SK-N-SH (cell line): ENCODE measurements around the gene C3AR1.

Experiments
- CHD2 ChIP-seq: fragments of 150-350 bp; IDR thresholded peaks from 2 replicates; pipeline ENCODE4 v1.6.1; 2018; ENCODE audit warnings: low read length; ENCODE audit not compliant: partially characterized antibody
- EZH2phosphoT487 ChIP-seq: fragments of 200-600 bp; sonication (generic); IDR thresholded peaks from 2 replicates; pipeline ENCODE4 v1.6.1; 2017; ENCODE audit warnings: low read depth, mixed run types, mild to moderate bottlenecking, antibody characterized with exemption, moderate library complexity, borderline replicate concordance
- FOXJ3 ChIP-seq: sonication (generic); formaldehyde crosslinking; IDR thresholded peaks from 2 replicates; pipeline ENCODE4 v1.5.1; 2020; ENCODE audit warnings: mild to moderate bottlenecking, missing genetic modification reagents
- GATA2 ChIP-seq: sonication (generic); formaldehyde crosslinking; IDR thresholded peaks from 2 replicates; pipeline ENCODE4 v1.5.0; 2020; ENCODE audit warnings: mild to moderate bottlenecking, missing genetic modification reagents
- POLR2AphosphoS5 ChIP-seq: IDR thresholded peaks from 2 replicates; pipeline ENCODE4 v1.6.1; 2012; ENCODE audit warnings: low read depth, low read length
- RAD21 ChIP-seq: IDR thresholded peaks from 2 replicates; pipeline ENCODE4 v1.6.1; 2012; ENCODE audit warnings: mild to moderate bottlenecking, low read length
- RCOR1 ChIP-seq: fragments of 150-350 bp; IDR thresholded peaks from 2 replicates; pipeline ENCODE4 v1.6.1; 2017; ENCODE audit warnings: antibody characterized with exemption, low read length
- YY1 ChIP-seq: IDR thresholded peaks from 2 replicates; pipeline ENCODE4 v1.4.0; 2012; ENCODE audit warnings: low read depth, mild to moderate bottlenecking
- TF ChIP-seq, protein P1 (sequence below): fragments of 200-600 bp; sonication (generic); IDR thresholded peaks from 2 replicates; pipeline ENCODE4 v1.6.1; 2017; ENCODE audit warnings: antibody characterized with exemption, mild to moderate bottlenecking, moderate library complexity
- TF ChIP-seq, protein P2 (sequence below): IDR thresholded peaks from 2 replicates; pipeline ENCODE4 v1.6.1; 2012; ENCODE audit warnings: mild to moderate bottlenecking, low read depth, low read length, moderate library complexity

DNA sequence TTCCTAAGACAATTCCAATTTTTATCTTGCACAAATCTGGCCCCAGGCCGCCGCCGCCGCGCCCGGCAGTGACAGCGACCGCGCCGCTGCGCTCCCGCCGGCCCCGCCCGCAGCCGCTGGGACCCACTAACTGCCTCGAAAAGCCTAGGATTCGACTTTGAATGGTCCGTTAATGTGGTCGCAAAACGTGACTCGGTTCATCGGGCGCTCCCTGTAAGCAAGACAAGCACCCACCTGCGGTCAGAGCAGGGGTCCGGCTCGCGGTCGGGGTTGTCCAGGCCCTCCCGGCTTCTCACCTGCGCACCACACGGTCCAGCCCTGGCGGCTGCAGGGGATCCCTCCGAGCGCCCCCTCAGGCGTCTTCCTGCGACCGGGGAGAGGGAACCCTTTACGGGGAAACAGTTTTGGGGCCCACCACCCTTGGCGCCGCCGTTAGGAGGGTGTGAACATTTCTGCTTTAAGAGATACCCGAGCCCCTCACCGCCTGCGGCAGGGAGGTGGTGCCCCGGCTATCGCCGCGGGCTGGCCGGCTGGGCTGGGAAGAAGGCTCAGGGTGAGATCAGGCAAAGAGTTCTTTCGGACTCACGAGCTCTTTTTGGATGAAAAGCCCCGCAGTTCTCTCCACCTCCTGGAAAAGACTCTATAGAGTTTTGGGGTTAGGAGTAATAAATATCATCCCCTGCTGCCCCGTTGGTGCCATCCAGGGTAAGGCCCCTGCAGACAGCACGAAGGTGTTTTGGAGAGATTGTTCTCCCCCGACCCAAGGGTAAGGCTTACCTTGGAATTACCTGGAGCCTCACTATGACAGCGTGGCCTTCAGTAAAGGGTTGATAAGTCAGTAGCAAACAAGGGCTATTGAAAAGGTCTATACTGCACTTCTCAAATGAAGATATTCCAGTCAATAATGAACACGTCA is 47.2 kb downstream of the C3AR1 start:
- TF ChIP-seq, protein P1, sequence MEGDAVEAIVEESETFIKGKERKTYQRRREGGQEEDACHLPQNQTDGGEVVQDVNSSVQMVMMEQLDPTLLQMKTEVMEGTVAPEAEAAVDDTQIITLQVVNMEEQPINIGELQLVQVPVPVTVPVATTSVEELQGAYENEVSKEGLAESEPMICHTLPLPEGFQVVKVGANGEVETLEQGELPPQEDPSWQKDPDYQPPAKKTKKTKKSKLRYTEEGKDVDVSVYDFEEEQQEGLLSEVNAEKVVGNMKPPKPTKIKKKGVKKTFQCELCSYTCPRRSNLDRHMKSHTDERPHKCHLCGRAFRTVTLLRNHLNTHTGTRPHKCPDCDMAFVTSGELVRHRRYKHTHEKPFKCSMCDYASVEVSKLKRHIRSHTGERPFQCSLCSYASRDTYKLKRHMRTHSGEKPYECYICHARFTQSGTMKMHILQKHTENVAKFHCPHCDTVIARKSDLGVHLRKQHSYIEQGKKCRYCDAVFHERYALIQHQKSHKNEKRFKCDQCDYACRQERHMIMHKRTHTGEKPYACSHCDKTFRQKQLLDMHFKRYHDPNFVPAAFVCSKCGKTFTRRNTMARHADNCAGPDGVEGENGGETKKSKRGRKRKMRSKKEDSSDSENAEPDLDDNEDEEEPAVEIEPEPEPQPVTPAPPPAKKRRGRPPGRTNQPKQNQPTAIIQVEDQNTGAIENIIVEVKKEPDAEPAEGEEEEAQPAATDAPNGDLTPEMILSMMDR, result no peak
- TF ChIP-seq EZH2phosphoT487 (peak; percentile 18; the same call in 1 of the 2 replicates), FOXJ3 (CRISPR knock-in tag) (no peak), CHD2 (no peak), YY1 (no peak), POLR2AphosphoS5 (no peak), GATA2 (CRISPR knock-in tag) (no peak), RCOR1 (no peak), RAD21 (no peak)
- TF ChIP-seq, protein P2, sequence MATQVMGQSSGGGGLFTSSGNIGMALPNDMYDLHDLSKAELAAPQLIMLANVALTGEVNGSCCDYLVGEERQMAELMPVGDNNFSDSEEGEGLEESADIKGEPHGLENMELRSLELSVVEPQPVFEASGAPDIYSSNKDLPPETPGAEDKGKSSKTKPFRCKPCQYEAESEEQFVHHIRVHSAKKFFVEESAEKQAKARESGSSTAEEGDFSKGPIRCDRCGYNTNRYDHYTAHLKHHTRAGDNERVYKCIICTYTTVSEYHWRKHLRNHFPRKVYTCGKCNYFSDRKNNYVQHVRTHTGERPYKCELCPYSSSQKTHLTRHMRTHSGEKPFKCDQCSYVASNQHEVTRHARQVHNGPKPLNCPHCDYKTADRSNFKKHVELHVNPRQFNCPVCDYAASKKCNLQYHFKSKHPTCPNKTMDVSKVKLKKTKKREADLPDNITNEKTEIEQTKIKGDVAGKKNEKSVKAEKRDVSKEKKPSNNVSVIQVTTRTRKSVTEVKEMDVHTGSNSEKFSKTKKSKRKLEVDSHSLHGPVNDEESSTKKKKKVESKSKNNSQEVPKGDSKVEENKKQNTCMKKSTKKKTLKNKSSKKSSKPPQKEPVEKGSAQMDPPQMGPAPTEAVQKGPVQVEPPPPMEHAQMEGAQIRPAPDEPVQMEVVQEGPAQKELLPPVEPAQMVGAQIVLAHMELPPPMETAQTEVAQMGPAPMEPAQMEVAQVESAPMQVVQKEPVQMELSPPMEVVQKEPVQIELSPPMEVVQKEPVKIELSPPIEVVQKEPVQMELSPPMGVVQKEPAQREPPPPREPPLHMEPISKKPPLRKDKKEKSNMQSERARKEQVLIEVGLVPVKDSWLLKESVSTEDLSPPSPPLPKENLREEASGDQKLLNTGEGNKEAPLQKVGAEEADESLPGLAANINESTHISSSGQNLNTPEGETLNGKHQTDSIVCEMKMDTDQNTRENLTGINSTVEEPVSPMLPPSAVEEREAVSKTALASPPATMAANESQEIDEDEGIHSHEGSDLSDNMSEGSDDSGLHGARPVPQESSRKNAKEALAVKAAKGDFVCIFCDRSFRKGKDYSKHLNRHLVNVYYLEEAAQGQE, result no peak
